Stimulated activated CD8-positive, alpha-beta memory T cell treated with anti-CD3 and anti-CD28 coated beads, Interleukin-12 subunit alpha, Interleukin-12 subunit beta, amount 100 ng/mL, for 24 hours (primary cell): ENCODE data around the gene MTERF4.

ENCODE experiments used
- DNase-seq: peaks from one replicate; pipeline ENCODE4 v3.0.0-alpha.2; 2020; ENCODE audit errors: extremely low read depth

MTERF4 gene

GRCh38 chr2:241069821-241070281 is 32.2 kb downstream of the MTERF4 start:
- DNase-seq: no peak

GRCh38 chr2:241068942-241069810 is 32.9 kb downstream of the MTERF4 start:
- no peak for DNase-seq

GRCh38 chr2:241068136-241068941 is 33.7 kb downstream of the MTERF4 start:
- no peak for DNase-seq

DNA sequence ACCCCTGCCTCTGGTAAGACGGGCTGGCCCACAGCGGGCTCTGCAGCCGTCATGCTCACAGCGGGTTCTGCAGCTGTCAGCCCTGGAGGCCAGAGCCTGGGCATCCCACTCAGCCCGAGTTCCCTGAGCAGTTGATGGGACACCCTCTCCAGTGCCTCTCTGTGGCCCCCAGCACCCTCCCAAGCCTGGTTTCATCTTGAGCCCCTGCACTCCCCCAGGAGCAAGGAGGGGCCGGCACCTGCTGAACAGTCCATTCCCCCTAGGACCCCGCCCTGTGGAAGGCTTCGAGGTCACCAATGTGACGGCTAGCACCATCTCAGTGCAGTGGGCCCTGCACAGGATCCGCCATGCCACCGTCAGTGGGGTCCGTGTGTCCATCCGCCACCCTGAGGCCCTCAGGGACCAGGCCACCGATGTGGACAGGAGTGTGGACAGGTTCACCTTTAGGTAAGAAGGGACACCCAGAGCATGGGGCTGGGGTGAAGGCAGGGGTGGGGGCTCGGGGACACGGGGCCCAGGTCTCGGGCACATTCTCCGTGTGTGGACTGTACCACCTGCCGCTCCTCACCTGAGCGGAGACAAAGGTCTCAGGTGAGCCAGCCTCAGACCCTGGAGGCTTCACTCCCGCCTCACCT is 34.5 kb downstream of the MTERF4 start:
- DNase-seq: no peak

DNA sequence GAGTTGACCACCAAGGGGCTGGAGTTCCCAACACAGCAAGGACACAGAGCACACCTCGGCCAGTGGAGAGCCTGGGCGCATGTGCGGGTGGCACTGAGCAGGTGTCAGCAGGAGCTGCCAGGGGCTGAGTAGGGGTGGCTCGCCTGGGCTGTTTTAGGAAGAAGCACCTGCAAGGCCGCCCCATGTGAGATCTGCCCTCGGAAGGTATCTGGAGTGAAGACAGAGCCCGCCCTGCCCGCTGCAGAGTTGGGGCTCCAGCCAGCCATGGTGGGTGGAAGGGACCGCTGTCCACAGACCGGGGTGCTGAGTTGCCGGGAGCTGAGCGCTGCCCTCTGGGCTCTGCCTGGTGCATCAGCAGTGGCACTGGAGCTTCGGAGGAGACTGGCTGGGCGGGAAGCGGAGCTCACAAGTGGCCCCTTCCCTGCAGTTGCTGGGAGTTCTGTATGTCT is 35.2 kb downstream of the MTERF4 start:
- no peak for DNase-seq

DNA sequence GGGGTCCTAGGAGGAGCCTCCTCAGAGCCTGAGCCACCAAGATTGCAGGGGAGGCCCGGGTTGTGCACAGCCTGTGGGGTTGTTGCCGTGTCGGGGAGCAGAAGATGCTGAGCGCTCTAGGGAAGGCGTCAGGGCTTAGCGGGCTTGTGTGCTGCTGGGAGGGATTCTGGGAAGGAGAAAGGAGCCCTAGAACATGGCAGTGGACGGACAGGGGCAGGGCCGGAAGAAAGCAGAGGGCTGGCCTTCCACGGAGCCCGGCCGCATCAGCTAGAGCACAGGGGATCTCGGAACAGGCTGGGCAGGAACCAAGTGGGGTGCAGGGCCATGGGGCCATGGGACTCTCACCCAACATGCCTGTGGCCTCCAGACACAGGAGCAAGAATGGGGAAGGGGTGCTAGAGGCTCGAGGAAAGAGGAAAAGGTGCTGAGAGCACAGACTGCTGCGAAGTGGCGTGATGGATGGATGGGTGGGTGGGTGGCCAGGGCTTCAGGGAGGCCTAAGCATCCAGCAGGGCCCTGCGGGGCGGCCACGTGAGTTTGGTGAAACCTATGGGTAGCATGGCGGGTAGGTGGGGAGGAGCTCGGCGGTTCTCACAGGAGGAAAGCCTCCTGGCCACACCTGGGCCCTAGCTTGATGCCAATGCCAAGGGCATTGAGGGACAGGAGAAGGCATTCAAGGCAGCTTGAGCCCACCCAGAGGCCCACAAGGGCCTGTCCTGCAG is 35.8 kb downstream of the MTERF4 start:
- no peak for DNase-seq

DNA sequence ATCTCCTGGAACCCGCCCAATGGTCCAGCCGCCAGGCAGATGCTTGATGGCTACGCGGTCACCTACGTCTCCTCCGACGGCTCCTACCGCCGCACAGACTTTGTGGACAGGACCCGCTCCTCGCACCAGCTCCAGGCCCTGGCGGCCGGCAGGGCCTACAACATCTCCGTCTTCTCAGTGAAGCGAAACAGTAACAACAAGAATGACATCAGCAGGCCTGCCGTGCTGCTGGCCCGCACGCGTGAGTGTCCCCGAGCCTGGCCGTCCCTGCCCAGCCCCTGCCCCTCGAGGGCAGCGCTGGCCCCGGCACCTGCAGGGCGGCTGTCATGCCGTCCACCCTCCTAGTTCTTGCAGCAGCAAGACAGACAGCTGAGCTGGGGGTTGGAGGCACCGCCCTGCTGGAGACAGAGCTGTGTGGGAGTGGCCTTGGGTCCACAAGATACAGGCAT is 36.7 kb downstream of the MTERF4 start:
- DNase-seq: no peak

- no peak for DNase-seq
Measured at GRCh38 chr2:241064802-241065354, 37.2 kb downstream of the MTERF4 start.

DNA sequence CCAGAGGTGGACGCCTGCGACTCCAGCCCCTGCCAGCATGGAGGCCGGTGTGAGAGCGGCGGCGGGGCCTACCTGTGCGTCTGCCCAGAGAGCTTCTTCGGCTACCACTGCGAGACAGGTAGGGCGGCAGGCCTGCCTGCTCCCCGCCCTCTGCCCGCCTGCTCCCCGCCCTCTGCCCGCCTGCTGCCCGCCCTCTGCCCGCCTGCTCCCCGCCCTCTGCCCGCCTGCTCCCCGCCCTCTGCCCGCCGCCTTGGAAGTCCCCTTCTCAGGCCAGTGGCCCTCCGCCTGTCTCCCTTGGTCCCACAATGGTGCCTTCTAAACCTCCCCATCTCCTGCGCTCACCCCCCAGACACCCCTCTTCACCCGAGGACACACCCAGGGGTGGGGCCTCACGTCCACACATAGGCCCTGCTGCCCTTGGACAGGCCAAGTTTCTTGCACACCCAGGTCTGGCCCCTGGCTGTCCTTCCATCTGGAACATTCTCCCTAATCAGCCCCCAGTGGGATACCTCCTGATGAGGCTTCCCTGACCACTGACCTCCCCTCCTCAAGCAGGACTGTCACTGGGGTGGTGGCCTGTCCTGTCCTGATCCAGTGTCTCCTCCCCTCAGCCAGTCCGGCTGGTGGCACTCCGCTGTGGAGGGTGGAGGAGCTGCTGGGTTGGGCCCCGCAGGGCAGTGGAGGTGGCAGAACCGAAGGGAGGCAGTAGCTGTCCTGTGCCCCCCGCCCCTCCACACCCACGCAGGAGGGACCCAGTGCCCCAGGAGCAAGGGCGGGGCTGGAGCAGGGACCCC is 37.9 kb downstream of the MTERF4 start:
- DNase-seq: peak; percentile 9

DNA sequence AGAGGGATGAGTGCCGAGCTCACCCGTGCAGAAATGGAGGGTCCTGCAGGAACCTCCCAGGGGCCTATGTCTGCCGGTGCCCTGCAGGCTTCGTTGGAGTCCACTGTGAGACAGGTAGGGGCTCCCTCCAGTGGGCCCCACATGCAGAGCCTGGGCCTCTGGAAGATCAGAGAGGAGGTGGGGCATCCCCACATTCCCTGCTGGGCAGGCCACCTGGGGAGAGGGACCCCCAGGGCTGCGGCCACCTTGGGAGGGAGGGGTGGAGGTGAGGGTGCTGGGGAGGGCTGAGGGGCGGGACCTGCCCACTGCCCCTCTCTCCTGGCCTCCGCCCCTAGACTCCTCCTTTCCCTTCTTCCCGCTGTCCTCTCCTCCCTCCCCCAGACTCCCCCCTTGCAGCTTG is 38.5 kb downstream of the MTERF4 start:
- no peak for DNase-seq

DNA sequence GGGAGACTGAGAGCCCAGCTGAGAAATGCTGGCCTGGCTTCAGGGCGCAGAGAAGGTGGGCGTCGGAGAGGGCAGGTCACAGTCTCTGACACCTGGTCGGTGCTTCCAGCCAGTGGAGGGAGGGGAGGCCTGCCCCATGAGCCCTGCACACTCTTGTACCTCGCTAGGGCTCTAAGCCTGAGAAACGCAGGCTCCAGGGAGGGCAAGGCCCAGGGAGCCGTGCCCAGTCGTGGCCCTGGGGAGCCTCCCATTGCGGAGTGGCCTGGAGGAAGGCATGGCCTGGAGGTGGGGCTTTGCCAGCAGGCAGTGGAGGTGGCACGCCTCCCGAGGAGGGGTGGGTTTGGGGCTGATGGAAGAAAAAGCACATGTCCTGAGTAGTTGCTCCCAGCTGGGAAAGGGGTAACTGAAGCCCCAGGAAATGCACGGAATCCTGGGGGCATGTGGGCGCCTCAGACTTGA is 39.0 kb downstream of the MTERF4 start:
- no peak for DNase-seq

DNA sequence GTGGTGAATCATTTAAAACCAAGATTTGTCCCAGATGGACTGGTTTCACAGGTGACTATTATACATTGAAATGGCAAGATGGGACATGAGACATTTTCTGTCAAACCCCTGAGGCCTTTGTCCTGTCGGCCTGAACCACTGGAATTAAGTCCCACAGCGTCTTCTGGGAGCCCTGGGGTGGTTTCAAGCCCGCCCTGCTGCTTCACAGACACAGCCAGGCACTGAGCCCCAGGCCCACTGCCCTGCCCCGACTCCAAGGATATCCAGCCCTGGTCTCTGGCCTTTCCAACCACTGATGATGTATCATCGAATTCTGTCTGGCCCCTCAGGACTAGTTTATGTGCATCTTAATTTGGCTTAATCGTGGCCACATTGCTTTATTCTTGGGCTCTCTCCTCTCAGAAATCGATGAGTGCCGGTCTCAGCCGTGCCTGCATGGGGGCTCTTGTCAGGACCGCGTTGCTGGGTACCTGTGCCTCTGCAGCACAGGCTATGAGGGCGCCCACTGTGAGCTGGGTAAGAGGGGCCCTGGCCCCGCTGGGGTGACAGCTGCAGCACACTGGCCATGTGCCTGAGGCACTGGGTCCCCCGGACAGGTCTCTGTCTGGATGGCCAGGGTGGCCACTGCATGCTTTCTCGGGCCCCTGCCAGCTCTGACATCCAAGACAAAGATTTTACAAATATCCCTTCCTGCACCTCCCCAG is 39.5 kb downstream of the MTERF4 start:
- no peak for DNase-seq

GRCh38 chr2:241061275-241061674 is 40.8 kb downstream of the MTERF4 start:
- no peak for DNase-seq

- DNase-seq: no peak
Measured at GRCh38 chr2:241053576-241054251, 48.4 kb downstream of the MTERF4 start.

DNA sequence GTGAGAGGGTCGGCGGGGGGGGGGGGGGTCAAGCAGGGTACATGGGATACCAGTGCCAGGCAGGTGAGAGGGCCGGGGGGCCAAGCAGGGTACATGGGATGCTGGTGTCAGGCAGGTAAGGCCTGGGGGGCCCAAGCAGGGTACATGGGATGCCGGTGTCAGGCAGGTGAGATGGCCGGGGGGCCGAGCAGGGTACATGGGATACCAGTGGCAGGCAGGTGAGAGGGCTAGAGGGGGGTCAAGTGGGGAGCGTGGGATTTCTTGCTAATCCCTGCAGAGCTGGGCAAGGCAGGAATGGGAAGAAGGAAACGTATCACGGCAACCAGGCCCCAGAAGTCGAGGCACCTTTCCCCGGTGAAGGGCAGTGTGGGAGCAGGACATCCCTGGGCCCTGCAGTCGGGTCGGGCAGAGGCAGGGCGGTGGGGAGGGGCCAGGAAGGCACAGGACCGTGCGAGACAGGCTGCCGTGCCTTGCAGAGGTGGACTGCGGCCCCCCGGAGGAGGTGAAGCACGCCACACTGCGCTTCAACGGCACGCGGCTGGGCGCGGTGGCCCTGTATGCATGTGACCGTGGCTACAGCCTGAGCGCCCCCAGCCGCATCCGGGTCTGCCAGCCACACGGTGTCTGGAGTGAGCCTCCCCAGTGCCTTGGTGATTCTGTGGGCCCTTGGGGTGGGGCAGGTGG is 49.3 kb downstream of the MTERF4 start:
- no peak for DNase-seq

DNA sequence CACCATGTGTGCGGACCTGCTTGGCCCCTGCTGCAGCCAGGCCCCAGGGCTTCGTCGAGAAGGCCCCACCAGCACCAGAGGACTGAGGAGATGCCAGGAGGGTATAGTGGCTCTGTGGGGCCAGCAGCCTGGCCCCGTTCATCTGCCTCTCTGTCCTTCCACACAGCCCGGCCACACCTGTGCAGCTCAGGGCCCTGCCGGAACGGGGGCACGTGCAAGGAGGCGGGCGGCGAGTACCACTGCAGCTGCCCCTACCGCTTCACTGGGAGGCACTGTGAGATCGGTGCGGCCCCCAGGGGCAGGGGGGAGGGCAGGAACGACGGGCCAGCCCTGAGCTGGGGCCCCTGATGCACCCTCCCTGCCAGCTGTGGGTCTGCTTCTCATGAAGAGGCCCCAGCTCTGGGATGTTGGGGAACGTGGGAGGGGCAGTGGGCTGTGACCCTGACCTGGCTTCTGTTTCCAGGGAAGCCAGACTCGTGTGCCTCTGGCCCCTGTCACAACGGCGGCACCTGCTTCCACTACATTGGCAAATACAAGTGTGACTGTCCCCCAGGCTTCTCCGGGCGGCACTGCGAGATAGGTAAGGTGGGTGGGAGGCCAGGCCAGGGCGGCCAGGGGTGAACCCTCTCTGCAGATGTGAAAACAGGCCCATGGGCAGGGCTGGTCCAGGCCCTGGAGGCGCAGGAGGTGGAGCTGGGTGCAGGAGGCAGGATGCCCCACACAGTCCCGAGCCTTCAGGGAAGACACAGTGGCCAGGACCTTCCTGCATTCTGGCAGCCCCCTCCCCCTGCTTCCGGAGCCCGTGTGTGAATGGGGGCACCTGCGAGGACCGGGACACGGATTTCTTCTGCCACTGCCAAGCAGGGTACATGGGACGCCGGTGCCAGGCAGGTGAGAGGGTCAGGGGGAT is 50.3 kb downstream of the MTERF4 start:
- no peak for DNase-seq
